Neural progenitor cell (in vitro differentiated cells): ENCODE data around the gene SRGAP2C.
"Not testable (repeated sequence)": the region's sequence is repeated elsewhere in the genome, so short reads cannot be mapped to it uniquely, and the experiment has no call there.

Source experiments
- CTCF ChIP-seq: fragments of 200-600 bp; sonication (generic); IDR thresholded peaks from 2 replicates; pipeline ENCODE4 v1.5.1; 2017; ENCODE audit warnings: antibody characterized with exemption, mild to moderate bottlenecking
- EZH2 ChIP-seq: fragments of 200-600 bp; sonication (generic); IDR thresholded peaks from 2 replicates; pipeline ENCODE4 v1.6.1; 2017; ENCODE audit warnings: antibody characterized with exemption, mild to moderate bottlenecking, moderate library complexity
- EZH2phosphoT487 ChIP-seq: fragments of 200-600 bp; sonication (generic); IDR thresholded peaks from 2 replicates; pipeline ENCODE4 v1.6.1; 2017; ENCODE audit warnings: antibody characterized with exemption

- TF ChIP-seq CTCF, EZH2, EZH2phosphoT487: not testable (repeated sequence)
Observed at GRCh38 chr1:121399193-121399592, 214.4 kb downstream of the SRGAP2C start.
